ENCODE measurements around the gene YPEL1.
"Not testable (repeated sequence)": the region's sequence is repeated elsewhere in the genome, so short reads cannot be mapped to it uniquely, and the experiment has no call there.

Gene YPEL1

DNA sequence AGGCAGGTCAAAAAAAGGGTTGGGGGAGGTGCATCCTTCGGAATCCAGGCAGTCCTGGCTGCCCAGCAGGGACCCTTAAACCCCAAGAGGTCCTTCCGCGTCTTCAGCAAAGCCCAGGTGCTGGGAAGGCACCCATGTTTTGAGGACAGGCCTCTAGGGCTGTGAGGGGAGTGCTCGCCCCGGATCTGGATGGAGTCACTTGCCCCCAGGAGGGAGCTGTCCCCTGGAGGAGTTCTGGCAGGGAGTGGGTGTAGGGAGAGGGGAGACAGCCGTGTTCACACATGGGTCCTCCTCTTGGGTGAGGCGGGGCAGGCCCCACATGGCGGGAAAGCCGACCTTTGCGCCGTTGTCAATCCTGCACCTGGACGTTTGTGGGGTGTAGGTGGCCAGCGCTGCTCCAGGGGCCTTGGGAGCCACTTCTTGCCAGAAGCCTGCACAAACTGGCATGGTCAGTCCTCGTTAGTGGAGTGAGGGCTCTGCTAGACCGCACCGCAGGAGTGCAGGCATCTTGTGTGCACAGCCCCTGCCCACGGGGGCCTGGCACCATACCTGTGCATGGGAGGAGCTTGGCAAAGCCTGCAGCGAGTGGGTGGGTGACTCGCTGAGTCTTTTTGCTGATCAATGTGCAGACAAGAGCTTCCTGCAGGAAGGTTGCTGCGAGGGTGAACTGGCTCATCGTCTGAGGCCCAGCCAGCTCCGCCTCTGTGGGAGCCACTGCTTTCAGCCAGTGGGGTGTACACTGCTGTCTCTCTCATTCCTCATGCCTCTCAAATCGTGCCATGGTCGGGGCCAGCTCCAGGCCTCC lies 53.8 kb downstream of the YPEL1 start:
- DNase-seq: no peak

DNA sequence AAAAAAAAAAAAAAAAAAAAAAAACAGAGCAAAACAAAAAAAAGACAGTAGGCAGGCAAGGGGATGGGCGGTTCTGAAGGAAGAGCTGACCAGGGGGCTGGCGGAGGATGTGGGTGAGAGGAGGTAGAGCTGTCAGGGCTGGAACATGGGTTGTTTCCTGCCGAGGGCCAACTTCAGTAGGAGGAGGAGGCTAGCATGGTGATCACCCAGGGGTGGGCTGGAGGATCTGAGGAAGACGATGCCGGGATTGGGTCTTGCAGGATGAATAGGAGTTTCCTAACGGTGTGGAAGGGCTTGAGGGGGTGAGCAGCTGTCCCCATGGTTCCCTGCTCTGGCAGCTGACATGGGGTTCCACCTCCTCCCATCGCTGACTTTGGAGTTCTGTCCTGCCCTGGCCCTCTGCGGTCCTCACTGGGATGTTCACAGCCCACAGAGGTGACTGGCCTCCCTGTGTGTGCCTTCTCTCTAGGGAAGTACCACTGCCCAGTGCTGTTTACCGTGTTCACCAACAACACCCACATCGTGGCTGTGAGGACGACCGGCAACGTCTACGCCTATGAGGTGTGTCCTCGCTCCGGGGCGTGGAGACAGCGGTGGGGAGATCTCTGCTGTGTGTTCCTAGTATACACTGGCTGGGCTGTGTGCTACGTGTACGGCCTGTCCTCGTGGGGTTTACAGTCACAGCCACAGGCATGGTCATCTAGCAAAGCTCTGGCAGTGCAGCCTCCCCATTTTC lies 54.6 kb downstream of the YPEL1 start:
- no peak for DNase-seq

DNA sequence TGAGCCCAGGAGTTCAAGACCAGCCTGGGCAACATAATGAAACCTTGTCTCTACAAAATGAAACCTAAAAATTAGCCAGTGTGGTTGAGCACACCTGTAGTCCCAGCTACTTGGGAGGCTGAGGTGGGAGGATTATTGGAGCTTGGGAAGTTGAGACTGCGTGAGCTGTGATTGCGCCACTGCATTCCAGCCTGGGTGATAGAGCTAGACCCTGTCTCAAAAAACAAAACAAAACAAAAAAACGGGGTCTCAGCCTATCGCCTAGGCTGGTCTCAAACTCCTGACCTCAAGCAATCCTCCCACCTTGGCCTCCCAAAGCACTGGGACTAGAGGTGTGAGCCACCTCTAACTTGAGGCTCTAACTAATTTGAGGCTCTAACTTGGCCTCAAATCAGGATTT lies 56.2 kb downstream of the YPEL1 start:
- DNase-seq: no peak

DNA sequence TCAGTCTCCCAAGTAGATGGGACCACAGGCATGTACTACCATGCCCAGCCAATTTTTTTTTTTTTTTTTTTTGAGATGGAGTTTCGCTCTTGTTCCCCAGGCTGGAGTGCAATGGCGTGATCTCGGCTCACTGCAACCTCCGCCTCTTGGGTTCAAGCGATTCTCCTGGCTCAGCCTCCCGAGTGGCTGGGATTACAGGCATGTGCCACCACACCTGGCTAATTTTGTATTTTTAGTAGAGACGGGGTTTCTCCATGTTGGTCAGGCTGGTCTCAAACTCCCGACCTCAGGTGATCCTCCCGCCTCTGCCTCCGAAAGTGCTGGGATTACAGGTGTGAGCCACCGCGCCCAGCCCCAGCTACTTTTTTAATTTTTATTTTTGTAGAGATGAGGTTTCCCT lies 56.8 kb downstream of the YPEL1 start:
- not testable (repeated sequence) for DNase-seq

DNA sequence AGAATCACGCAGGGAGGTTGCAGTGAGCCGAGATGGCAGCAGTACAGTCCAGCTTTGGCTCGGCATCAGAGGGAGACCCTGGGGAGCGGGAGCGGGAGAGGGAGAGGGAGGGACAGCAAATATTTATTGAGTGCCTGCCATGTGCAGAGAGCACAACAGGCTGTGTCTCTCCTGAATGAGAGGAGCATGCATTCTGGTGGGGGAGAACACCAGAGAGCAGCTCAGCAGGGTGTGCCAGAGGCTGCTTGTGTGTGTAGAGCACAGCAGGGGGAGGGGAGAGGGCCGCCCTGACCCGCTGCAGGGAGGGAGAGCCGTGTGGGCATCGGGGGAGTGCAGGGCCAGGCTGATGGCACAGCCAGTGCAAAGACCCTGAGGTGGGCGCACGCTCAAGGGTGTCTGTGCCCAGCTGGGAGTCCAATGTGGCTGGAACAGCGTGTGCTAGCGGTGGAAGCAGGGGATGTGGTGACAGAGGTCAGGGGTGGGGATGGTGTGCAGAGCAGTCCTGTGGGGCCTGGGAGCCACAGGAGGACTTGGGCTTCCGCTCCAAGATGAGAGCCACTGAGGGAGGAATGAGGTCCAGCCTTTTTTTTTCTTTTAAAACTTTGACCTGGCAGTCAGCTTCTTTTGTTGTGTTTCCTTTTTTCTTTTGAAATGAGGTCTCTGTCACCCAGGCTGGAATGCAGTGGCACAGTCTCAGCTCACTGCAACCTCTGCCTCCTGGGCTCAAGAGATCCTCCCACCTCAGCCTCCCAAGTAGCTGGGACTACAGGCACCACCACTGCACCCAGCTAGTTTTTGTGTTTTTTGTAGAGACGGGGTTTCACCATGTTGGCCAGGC lies 57.8 kb downstream of the YPEL1 start:
- peak; percentile 5 for DNase-seq

DNA sequence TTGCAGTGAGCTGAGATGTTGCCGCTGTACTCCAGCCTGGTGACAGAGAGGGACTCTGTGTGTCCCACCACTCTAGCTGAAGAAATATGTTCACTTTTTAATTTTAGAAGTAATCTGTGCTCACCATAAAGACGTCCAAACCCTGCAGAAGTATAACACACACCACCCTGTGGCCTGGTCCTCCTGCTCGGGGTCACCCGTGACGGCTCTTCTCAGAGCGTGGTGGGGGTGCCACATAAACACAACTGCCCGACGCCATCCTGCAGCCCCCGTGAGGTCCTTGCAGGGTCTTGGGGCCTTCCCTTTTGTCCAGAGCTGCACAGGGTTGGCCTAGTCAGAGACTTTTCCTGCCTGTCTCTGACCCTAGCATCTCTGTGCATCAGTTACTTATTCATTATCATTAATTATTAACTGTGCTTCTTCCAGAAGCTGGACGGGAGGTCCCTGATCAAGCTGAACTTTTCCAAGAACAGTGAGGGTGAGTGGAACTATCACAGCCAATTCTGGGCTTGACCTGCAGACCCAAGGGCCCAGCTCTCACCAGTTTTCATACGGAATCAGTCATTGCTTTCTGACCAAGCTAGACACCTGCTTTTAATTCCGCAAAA lies 60.9 kb downstream of the YPEL1 start:
- DNase-seq: no peak

DNA sequence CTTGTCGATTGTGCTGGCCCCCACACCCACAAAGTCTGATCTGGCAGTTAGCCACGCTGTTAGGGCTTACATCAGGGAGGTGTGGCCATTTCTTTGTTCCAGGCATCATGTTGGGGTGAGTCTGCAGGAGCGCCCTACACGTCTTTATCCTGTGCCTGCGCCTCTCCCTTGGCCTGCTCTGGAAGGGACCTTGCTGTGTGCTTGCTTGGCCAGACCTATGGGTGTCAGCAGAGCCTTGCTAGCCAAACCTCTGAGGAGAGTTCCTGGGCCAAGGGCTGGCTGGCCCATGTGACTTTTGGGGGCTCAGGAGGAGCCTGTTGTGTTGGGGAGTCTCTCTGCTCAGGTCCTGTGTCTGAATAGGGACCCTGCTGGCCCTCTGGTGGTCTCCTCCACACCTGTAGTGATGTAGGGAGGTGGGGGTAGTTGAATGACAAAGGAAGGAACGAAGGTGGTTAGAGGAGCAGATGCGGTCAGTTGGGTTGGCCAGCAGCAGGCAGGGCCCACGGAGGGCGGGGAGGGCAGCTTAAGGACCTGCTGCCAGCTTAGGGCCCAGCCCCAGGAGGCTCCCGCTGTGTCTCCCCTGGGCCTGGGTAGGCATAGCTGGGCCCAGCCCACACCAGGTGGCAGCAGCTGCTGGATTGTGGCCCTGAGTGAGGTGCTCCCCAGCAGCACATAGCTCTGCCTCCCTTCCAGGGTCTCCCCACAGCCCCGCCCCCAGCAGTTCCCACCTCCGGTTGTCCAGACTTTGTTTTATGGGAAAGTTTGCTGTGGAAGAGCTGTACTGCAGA lies 61.9 kb downstream of the YPEL1 start:
- no peak for DNase-seq

DNA sequence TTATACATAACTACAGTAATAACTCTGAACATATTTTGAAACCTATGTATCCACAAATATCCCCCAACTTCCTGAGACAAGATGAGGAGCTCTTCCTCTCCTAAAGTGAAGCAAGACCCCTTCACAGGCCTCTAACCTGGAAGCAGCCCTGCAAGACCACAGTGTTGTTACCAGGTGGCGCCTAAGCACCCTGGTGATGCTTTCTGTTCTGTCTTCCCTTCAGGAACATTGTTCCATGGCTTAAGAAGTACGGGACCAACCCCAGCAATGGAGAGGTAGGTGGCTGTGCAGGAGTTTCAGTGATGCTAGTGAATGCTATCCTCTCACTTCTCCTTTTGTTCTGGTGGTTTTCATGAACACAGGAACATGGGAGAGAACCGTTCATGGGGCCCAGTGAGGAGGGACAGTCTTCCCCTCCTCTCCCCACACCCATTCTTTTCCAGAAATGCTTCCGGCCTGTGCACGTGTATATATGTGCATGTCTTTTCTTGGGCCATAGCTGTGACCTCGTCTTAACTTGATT lies 63.4 kb downstream of the YPEL1 start:
- DNase-seq: no peak

DNA sequence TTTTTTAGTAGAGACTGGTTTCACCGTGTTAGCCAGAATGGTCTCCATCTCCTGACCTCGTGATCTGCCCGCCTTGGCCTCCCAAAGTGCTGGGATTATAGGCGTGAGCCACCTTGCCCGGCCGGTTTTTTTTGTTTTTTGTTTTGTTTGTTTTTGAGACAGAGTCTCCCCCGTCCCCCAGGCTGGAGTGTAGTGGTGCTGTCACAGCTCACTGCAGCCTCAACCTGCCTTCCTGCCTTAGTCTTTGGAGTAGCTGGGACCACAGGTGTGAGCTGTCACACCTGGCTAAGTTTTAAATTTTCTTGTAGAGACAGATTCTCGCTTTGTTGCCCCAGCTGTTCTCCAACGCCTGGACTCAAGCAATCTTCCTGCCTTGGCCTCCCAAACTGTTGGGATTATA lies 66.6 kb downstream of the YPEL1 start:
- no peak for DNase-seq

DNA sequence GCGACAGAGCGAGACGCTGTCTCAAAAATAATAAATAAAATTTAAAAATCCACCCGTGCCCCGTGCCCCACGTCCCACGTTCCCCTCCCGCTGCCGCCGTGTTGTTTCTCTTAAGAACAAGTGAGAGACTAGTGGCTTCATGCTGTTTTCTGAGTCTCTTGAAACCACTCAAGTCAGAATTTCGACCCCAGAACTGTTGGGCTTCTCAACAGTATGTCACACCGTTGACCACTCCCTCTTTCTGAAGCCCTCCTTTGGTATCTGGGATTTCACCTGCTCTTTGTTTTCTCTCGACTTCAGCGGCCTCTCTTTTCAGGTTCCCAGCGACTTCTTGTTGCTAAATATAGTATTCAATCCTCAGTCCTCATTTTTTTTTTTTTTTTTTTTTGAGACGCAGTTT lies 68.8 kb downstream of the YPEL1 start:
- DNase-seq: no peak

DNA sequence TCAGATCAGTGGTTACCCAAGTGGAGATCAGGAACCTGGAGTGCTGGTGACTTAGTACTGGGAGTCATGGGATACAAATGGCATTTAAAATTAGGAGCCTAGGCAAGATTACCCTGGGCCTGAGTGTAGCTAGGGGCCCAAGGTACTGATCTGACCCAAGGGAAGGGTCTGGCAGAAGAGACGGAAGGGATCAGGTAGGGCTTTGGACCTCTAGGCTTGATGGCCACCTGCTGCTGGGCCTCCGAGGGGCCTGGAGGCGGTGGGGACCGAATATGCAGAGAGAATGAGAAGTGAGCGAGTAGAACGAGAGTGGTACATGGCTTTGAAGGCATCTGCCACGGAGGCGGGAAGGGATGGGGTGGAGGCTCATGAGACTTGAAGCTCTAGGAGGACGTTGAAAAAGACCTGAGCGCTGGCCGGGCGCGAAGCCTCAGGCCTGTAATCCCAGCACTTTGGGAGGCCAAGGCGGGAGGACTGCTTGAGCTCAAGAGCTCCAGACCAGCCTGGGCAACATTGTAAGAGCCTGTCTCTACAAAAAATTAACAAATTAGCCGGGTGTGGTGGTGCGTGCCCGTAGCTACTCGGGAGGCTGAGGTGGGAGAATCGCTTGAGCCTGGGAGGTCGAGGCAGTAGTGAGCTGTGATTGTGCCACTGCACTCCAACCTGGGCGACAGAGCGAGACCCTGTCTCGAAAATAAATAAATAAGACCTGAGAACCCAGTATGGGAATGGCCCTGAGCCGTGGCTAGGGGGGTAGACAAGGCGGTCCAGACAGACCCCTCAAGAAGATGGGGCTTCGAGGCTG lies 70.3 kb downstream of the YPEL1 start:
- DNase-seq: no peak

DNA sequence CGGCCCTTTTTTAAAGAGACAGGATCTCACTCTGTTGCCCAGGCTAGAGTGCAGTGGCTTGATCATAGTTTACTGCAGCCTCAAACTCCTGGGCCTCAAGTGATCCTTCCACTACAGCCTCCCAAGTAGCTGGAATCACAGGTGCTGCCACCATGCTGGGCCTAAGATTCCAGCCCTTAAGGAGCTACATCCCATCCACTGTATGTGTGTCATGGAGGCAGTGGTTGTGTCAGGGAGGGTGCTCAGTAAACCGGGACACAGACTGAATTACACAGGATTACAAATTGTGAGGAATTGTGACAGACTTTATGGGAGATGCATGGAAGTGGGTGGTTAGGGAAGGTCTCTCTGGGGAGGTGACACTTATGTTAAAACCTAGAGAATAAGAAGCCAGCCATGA lies 71.9 kb downstream of the YPEL1 start:
- DNase-seq: no peak

DNA sequence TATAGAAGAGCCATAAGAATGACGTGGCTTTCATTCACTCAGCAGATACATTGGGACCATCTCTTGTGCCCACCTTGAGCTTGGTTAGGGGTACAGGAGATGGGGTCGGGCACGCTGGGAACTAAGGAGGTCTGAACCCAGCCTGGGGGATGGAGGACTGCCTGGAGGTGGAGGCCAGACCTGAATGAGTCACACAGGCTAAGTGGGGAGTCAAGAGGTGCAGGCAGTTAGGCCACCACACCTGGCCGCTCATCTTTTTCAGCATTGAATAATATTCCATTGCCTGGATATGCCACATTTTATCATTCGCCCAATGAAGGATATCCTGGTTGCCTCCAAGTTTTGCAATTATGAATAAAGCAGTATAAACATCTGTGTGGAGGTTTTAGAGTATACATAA lies 73.6 kb downstream of the YPEL1 start:
- DNase-seq: no peak

DNA sequence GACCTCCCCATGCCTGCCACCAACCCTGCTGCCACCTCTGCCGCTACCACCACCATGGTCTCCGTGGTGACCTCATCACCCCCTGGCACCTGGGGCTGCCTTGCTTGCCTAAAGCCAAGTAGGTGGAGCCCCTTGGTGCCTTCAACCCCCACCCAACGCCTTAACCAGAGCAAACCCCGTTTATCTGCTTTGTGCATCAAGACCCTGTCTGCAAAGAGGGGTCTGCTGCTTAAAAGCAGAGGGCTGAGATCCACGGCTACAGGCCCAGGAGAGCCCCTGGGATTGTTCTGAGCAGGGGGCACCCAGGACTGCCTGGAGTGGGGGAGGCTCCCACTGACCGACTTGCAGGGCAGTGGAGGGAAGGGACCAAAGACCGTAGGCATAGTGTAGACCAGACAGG lies 74.7 kb downstream of the YPEL1 start:
- no peak for DNase-seq

DNA sequence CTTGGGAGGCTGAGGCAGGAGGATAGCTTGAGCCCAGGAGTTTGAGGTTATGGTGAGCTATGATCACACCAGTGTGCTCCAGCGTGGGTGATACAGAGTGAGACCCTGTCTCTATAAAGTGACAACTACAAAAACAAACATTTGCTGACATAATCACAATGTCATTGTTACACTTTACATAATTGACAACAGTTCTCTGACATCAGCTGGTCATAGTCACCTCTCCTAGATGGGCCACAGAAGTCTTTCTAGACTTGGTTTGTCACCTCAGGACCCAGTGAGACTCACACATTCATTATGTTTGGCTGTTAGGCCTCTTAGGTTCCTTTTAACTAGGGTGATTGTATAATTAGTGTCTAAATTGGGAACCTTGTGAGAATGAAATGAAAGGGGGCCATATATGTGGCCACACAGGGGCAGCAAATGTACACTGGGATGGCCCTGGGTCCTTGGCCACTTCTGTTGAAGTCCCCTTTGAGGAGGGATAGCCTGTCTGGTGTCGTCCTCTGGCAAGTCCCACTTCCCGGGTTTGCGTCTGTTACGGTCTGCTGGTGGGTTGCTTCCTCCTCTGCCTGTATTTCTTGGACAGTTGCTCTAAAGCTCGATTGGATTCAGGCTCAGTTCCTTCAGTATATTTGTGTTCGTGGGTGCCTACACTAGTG lies 75.6 kb downstream of the YPEL1 start:
- no peak for DNase-seq

DNA sequence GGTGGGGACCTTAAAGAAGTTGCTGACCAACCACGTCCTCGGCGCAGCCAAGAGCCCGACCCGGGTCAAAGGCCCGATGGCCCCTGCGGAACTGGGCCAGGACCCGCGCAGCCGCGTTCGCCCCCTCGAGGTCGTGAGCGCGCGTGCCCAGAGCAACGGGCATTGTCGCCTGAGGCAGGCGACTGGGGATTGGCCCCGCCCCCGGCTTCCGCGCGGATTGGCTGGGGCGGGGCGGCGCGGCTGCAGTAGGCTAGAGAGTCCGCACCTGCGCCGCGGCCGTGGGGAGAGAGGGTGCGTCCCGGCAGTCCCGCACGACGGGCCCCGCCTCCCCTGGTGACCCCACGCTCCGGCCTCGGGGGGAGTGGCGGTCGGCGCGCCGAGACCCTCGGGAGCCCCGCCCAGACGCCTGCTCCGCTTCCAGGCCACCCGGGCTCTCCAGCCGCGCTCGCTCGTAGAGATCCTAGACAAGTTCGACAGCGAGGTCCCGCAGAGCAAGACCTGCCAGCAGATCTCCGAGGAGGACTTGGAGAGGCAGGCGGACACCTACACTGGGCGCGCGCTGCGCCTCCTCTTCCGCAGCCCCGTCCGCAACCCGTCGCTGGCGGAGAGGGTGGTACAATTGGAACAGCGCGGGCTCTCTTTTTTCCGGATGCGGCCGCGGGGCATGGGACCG lies 78.1 kb downstream of the YPEL1 start:
- peak; percentile 90 for DNase-seq

DNA sequence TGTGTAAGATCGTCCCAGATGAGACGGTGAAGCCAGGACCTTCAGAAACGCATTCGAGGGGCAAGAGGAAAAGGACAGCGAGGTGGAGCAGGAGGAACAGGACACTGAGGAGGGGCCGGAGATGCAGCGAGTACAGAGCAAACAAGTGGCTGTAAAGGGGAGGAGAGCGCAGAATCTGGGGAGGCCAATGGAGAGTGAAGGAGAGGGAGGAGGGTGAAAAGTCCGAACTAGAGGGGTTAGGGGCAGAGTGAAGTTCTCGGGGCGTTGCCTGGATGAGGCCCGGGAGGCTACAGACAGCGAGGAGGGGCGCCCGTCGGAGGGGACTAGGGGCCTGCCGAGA lies 78.6 kb downstream of the YPEL1 start:
- peak; percentile 41 for DNase-seq

DNA sequence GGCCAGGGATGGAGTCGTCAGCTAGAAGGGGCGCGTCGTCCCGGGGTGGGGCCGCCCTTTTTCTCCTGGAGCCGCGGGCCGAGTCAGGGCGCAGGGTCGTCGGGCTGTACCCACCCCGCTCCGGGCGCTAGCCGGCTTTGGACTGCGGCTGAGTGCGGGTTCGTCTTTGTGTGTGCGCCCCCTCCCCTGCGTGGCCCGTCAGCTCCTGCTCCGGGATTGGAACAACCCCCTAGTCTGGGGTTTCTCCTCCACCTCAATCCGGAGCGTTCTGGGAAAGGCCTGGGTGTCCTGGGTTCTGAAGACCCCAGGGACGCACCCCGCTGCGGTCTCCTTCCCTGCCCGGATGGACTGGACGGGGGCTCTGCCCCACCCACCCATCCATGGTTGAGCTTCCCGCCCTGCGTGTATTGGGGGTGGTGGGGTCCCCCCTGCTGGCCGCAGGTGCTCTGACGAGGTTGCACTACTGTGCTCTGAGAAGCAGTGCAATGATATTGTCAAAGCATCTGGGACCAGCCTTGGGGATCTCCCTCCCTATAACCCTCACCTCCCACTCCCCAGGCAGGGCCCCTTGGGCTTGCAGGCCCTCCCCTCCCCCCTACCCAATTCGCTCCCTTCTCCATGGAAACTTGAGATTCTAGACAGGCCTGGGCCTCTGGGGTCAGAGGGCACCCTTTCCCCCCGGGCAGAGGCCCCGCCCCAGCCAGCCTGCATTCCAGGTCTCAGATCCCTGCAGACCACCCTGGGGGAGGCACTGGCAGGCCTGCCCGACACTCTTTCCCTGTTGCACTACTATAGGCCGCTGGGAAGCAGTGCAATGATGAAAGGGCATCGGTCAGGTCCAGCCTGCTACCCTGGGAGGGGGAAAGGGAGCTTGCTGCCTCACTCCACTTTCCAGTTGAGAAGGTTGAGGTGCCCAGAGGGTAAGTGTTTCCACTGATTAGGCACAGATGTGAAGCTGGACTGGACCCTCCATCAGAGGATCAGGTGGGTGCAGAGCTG lies 82.7 kb downstream of the YPEL1 start:
- DNase-seq: no peak

DNA sequence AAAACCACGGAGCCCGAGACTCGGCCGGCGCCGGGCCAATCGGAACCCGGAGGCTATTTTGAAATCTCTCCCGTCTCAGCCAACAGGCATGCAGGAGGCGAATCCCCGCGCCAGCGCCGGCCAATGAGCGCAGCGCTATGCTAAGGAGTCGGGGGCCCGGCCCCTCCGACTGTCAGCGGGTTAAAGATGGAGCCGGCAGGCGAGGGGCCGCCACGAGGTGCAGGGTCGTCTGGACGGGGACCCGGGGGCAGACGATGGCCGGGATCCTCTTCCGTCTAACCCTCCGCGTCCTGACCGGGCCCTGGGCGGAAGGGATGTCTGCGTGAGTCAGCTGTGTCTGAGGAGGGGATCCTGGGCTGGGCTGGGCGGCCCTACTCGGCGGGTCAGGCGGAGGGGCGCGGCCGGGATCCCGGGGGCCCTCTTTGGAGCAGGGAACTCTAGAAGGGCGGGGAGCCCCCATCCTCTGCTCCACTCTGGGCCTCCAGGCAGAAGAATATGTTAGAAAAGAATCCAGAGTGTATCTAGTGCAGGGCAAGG lies 83.5 kb downstream of the YPEL1 start:
- peak; percentile 85 for DNase-seq
